HG03354 (cell line): ENCODE data around the gene SUZ12.
A peak's percentile ranks its signal among the peaks of the same experiment; 100 is the strongest.
"Not testable (repeated sequence)": the region's sequence is repeated elsewhere in the genome, so short reads cannot be mapped to it uniquely, and the experiment has no call there.

Source experiments
- ATAC-seq: cut with Tn5 transposase; IDR thresholded peaks from one replicate; pipeline ENCODE4 v1.9.1; 2021; ENCODE audit warnings: mild to moderate bottlenecking; ENCODE audit not compliant: unreplicated experiment, poor library complexity, severe bottlenecking

SUZ12 gene

DNA sequence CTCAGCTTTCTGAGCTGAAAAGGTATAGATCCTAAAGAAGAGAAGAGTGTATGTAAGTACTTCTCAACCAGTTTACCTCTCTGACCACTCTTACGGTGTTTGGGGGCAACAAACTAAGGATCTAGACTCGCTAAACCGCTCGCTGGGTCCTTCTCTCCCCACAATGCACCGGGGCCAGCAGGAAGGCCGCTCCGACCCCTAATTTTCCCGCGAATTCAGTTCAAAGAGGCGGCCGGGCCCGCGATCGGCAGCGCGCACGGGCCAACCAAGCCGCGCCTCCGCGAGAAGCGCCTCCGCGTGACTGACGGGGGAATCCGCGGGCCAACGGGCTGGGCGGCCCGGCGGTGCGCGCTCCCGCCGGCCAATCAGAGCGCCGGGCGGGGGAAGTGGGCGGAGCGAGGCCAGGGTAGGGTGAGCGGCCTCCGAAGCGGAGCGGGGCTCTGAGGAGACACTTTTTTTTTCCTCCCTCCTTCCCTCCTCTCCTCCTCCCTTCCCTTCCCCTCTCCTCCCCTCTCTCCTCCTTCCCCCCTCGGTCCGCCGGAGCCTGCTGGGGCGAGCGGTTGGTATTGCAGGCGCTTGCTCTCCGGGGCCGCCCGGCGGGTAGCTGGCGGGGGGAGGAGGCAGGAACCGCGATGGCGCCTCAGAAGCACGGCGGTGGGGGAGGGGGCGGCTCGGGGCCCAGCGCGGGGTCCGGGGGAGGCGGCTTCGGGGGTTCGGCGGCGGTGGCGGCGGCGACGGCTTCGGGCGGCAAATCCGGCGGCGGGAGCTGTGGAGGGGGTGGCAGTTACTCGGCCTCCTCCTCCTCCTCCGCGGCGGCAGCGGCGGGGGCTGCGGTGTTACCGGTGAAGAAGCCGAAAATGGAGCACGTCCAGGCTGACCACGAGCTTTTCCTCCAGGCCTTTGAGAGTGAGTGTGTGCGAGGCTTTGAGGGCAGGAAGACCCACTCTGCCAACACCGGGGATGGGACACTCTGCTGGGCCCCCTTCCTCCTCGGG, at the start of gene SUZ12:
SUZ12 (plus strand) TSS at position 393 of the 995 bp plus-strand sequence; CDS start at position 633, 240 bp downstream.
- peak; percentile 95 for ATAC-seq

DNA sequence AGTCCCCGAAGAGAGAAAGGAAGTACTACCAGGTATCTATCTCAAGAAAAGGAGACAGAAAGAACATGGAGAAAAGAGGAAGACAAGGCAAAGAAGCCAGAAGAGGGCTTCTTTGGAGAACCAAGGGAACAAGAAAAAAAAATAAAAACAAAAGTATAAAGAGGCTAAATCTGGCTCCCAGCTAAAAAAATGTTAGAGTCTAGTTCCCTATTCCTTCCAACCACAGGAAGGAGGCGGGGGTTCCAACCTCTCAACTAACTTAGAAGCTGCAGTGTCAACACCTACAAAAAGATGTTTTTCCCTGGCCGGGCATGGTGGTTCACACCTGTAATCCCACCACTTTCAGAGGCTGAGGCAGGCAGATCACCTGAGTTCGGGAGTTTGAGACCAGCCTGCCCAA, 48.7 kb upstream of the SUZ12 start:
- ATAC-seq: no peak

DNA sequence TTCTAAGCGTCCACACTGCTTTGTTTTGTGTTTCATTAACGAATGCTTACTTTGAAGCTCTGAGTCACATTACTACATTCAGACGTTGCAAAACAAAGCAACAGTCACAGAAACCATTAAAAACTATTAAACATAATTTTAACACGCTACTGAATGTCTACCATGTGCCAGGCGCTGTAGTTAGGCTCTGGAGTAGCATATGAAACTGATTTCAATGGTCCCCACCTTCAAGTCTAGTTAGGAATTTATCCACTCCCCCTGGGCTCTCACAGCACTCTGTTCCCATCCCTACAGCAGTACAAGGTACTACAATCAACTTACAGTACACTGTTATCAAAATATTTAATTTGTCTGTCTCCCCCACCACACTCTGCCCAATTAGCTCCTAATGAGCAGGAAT, 35.9 kb upstream of the SUZ12 start:
- no peak for ATAC-seq

DNA sequence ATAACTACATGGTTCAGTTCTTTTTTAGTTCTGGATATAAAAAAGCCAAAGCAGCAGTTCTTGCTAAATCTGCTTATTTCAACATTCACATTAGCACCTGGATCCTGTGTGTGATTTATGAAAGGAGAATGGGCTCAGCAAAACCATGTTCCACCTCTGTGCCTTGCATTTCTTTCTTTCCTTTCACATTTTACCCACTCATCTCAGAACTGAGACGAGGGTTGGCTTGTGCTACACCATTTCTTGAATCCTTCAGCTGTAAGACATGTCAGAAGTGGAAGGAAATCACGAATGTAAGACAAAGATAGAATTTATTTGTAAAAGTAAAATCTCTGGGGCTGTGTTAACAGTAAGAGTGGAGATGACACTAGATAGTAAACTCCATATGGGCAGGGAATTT, 34.1 kb upstream of the SUZ12 start:
- no peak for ATAC-seq

DNA sequence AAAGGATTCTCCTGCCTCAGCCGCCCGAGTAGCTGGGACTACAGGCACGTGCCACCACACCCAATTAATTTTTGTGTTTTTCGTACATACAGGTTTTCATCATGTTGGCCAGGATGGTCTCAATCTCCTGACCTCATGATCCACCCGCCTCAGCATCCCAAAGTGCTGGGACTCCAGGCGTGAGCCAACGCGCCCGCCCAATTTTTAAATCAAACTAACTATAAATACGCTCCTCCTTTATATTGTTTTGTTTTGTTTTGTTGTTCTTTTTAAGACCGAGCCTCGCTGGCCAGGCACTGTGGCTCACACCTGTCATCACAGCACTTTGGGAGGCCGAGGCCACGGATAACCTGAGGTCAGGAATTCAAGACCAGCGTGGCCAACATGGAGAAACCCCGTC, 33.4 kb upstream of the SUZ12 start:
- no peak for ATAC-seq

DNA sequence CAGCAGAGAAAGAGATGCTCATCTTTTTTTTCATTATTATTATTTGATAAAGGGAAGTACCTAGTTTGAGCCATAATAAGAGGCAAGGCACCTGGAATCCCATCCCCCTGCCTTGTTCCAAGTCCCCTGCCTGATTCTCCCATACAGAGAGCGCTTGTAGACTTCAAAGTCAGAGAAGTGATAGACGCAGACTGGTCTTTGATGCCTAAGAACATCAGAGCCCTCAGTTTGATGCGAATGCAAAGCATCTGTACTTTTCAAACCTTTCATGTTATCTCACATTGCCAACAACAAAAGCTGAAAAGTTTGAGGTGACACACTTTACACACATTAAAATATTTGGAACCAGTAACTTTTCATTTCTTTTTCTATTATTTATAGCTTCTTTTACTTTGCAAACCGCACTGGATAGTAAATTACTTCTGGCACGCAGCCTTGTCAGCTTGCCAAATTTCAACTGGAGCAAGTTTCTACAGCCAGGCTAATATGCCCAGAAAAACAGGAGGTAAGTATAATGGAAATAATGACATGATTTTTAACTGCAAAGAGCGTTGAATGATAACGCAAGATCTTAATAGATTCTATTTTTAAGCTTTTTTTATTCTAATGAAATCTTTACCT, 29.4 kb upstream of the SUZ12 start:
- ATAC-seq: no peak

DNA sequence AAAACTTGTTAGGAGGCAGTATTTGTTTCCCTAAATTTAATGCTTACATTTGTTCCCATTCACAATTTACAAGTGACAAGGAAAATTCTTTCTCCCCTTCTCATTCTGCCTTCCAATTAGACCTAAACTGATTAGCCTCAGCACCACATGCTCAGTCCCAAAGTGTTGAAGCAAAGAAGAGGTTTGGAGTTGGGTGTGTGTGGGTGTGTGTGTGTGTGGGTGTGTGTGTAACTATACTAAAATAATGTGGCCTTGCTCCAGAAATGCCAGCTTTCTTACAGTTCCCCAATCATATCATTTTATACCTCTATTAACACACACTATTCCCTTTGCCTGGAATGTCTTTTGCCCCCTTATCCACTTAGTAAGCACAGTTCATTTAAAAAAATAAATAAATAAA, 28.4 kb upstream of the SUZ12 start:
- no peak for ATAC-seq

DNA sequence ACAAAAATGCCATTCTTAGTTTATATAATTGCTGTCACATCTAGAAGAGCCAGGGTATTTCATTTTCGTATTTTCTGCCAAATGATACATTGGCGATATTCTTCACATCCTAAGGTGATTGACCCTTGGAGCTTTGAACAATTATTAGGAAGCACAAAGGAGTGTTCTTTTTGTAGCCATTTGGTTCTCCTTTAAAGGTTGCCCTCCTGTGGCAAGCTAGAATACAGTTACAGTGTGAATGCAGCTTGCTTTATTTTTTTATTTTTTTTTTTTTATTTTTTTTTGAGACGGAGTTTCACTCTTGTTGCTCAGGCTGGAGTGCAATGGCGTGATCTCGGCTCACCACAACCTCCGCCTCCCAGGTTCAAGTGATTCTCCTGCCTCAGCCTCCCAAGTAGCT, 24.1 kb upstream of the SUZ12 start:
- ATAC-seq: not testable (repeated sequence)

DNA sequence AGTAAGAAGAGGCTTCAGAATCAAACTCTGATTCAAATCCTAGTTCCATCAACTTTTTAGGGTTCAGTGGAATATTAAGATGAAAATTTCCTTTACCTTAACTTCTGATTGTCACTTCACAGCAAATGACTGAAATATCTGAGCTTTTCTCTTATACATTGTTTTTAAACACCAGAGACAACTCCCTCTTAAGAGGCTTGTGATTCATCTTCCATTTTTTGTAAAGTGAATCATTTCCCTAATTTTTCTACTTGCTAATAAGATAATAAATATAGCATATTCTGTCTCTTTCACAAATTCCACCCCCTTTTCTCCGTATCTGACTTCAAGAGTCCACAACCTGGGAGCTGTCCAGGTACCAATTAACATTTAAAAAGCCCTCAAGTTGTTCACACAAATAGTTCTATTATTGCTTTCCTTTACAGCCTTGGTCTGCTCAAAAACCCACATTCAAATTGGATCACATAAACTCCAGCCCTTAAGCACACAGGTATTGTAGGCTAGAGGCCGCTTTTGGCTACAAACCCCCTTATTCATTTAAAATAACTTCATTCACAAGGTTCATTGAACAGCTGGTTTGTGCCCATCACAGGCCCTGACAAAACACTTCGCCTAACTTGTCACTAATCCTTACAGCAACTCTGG, 21.2 kb upstream of the SUZ12 start:
- no peak for ATAC-seq

DNA sequence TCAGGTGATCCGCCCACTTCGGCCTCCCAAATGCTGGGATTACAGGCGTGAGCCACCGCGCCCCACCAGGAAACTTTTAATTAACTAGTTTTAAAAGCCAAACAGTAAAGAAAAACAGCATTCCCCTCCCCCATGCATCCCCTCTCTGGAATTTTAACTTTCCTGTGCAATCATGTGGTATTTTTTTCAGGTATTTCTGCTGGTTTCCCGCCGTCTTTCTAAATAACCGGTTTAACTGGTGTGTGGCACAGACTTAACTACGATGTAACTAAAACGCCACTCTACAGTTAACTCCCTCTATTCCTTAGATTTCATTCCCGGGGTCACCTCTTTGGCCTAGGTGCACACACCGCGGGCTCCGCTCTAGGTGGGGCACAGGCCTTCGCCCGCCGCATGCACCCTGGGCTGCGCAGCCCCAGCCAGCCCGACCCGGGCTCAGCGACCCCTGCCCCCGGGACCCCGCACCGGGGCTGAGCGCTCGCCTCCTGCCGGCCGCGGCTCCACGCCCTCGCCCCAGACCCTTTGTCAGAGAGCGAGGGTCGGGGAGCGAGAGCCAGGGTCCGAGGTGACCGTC, 20.2 kb upstream of the SUZ12 start:
- ATAC-seq: no peak

DNA sequence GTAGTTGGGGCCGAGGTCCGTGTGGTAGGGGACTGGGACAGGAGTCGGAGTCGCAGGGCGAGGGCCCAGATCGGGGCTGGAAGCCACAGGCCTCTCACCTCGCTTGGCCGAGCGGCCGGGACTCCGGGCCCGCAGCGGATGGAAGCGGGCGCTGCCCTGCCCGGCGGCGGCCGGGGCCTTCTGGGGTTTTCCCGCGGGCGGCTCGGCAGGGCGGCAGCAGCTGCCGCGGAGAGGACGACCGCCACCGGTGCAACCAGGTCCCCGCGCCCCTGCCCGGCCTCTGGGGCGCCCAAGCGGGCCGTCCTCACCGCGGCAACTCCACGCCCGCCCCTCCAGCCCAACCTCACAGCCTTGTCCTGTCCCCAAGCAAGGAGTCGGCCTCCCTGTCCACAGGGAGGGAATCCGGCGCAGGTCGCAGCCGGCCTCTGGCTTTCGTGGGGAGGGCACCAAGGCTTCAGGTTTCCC, 19.7 kb upstream of the SUZ12 start:
- ATAC-seq: no peak

DNA sequence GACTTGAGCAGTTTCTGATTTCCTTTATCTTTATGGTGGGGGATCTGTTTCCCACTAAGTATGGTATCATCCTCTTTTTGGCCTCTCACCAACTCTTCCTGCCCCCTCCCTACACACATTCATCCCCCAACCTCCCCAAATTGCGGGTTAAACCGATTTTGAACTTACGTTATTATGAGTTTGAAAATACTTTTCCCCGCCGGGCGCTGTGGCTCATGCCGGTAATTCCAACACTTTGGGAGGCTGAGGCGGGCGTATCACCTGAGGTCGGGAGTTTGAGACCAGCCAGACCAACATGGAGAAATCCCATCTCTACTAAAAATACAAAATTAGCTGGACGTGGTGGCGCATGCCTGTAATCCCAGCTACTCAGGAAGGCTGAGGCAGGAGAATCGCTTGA, 19.1 kb upstream of the SUZ12 start:
- not testable (repeated sequence) for ATAC-seq

DNA sequence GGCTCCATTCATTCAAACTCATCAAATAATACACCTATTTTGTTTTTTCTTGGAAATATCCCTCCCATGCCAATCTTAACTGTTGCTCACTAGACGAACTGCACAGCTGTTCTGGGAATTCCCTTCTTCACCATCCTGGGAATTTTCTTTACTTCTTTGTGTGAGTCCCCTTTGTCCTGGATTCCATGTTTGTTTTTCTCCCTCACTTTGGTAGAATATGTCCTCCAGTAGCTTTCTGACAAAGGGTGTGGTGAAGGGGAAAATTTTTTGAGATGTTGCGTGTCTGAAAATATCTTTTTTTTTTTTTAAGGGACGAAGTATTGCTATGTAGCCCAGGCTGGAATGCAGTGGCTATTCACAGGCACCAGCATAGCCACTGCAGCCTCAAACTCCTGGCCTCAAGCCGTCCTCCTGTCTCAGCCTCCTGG, 18.1 kb upstream of the SUZ12 start:
- ATAC-seq: no peak

DNA sequence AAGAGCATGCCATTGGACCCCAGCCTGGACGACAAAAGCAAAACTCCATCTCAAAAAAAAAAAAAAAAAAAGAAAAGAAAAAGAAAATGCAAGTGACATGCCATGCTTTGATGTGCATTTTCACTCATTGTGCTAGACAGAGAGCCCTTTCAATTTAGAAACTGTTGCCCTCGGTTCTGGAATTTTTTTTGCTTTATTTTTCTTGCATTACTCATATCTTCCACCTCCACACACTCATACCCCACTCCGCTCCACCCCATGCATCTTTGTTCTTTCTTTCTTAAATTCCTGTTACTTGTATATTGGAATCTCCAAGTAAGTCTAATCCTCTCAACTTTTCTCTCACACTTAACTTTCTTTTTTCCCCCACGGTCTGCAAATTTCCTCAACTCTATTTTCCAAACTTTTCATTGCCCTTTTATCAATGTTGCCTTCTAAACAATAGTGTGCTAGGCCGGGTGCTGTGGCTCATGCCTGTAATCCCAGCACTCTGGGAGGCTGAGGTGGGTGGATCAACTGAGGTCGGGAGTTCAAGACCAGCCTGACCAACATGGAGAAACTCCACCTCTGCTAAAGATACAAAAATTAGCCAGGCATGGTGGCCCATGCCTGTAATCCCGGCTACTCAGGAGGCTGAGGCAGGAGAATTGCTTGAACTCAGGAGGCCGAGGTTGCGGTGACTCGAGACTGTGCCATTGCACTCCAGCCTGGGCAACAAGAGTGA, 16.8 kb upstream of the SUZ12 start:
- ATAC-seq: no peak

DNA sequence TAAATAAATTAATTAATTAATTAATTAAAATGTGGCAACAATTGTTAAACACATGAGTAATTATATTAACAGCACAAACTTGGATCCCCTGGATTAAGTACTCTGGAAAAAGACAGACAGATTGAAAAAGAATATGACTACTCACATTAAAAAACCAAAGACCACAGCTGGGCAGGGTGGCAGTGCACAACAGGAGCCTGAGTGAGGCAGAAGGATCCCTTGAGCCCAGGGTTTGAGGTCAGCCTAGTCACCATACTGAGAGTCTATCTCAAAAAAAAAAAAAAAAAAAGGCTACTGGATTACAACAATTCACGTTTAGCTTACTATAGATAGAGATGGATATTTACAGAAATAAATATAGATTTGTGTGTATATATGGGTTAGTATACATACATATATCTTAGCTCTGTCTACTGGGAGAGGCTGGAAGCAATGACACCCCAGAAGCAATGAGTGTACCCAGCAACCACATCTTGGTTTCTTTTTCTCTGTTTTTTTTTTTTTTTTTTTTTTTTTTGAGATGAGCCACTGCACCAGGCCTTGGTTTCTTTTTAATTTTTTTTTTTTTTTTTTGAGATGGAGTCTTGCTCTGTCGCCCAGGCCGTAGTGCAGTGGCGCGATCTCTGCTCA, 10.6 kb upstream of the SUZ12 start:
- no peak for ATAC-seq

DNA sequence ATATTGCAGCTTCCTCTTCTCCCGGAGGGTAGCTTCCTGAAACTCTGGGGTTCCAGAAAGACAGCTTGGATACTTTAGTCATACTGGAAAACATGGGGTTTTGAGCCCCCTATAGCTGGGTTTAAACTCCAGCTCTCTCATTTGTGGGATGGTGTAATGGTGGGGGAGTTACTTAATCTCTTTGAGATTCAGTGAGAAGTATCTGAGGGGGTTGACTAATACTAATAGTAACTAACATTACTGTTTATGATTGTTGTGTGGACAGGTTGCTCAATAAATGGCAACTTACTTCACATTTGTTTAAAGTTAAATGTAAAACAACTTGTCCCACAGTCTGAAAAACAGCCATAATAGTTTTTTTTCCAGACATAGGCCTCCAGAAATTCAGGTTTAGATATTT, 5.1 kb upstream of the SUZ12 start:
- ATAC-seq: no peak

DNA sequence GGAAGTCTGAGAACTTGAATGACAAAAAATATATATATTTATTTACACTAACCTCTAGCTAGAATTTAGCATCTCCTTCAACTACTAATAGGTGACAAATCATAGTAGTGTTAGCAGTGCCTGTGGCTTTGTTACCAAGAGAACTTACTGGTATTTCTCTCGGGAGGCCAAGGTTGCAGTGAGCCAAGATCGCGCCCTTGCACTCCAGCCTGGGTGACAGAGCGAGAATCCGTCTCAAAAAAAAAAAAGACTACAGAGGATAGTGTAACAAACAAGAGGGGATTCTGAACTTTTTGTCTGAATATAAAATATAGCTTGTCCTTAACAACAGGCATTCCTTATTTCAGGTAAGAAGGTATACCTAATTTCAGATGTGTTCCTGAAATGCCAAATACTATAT, 1.3 kb upstream of the SUZ12 start:
- ATAC-seq: no peak

DNA sequence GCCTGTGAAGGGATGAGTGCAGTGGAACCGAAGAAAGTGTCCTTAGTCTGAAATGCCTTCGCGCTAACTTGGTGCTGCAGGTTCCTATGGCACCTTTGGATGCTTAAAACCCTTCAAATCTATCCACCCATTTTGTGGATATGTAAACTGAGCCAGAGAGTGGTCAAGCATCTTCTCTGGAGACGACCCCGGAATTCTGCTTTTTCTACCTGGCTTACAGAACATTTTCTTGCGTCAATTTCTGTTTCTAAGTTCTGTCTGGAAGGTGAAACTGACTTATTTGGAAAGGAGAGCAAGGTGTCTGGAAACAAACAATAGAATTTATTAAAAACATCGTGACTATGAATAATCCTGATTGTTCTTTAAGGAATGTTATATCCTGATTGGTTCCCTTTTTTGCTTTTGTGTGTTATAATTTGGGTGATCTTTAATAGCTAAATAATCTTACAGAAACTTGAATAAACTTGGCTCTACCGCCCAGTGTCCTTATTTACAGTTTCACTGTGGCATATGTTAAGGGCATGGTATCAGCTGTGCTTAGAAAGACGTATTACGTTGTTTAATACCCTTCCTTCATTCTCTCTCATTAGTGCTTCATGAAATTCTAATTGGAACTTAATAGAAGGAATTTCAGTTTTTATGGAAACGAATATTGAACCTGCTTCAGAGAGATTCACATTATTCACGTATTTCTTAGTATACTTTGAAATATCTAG, 1.3 kb downstream of the SUZ12 start:
- not testable (repeated sequence) for ATAC-seq
